ENCODE data around the gene ANO4.

The ANO4 gene

GRCh38 chr12:100942984-100943749 is 148.6 kb downstream of the ANO4 start:
- no peak for DNase-seq (ENCODE audit: low read depth, low spot score)

GRCh38 chr12:100951756-100952155 is 157.2 kb downstream of the ANO4 start:
- no peak for DNase-seq (ENCODE audit: low read depth, low spot score)

- DNase-seq (ENCODE audit: low read depth, low spot score) = no peak
These were observed 158.6 kb downstream of the ANO4 start for GRCh38 chr12:100953217-100953616.

GRCh38 chr12:100953677-100954076 is 159.1 kb downstream of the ANO4 start:
- DNase-seq (ENCODE audit: low read depth, low spot score) = no peak

- DNase-seq (ENCODE audit: low read depth, low spot score) = no peak
These were observed 159.5 kb downstream of the ANO4 start for GRCh38 chr12:100954118-100954517.

- no peak for DNase-seq (ENCODE audit: low read depth, low spot score)
These were observed 160.6 kb downstream of the ANO4 start for GRCh38 chr12:100955139-100955538.

- DNase-seq (ENCODE audit: low read depth, low spot score) = no peak
These were observed 161.8 kb downstream of the ANO4 start for GRCh38 chr12:100956311-100956852.

- no peak for DNase-seq (ENCODE audit: low read depth, low spot score)
These were observed 164.9 kb downstream of the ANO4 start for GRCh38 chr12:100959481-100959880.

- no peak for DNase-seq (ENCODE audit: low read depth, low spot score)
These were observed 167.6 kb downstream of the ANO4 start for GRCh38 chr12:100962086-100962712.

DNA sequence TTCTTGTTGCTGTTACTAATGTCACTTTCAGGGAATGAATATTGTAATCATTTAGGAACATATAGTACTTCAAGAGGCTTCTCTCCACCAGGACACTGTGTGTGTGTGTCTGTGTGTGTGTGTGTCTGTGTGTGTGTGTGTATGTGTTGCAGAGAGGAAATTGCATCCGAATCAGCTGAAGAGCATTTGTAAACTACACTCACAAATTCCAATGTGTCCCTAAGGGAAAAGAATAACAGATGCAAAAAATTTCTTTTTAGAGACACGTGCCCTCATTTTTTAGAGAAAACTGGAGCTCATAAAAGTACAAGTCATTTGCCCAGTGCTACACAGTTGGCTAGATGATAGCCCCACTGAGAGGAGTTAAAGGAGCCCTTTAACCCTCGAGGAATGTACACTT is 168.8 kb downstream of the ANO4 start:
- no peak for DNase-seq (ENCODE audit: low read depth, low spot score)

GRCh38 chr12:100964028-100964427 is 169.5 kb downstream of the ANO4 start:
- no peak for DNase-seq (ENCODE audit: low read depth, low spot score)

DNA sequence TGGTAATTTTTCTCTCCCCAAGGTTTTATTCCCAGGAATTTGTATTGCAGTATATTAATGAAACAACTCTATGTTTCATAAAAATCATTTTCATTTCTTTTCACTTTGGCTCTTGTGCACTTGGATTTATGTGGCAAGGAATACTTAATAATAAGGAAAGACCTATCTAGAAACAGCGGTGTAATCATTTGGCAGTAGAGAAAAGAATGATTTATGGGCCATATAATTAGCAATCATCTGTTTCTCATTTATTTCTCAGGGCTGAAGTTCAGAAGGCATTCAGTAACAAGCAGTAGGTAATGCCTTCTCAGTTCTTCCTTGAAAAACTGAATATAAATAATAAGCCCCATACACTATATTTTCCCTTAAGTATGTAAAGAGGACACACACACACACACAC is 172.6 kb downstream of the ANO4 start:
- no peak for DNase-seq (ENCODE audit: low read depth, low spot score)

- no peak for DNase-seq (ENCODE audit: low read depth, low spot score)
These were observed 176.3 kb downstream of the ANO4 start for GRCh38 chr12:100970894-100971293.

GRCh38 chr12:100972121-100972520 is 177.5 kb downstream of the ANO4 start:
- DNase-seq (ENCODE audit: low read depth, low spot score) = no peak

DNA sequence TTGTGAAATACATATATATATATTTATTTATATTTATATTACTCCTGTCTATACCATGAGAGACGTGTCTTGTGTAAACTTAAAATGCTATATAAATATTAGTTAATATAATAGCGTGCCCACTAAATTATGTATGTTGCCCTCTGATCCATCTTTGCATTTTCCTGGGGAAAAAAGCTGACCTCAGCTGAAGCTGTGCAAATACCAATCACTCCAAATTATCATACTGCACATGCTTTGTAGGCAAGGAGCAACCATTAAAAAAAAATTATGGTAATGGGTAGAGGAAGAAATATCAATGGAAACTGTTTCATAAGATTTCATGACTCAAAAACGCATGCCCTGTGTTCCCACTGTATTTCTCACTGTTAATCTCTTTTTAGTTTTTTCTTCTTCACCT is 179.8 kb downstream of the ANO4 start:
- no peak for DNase-seq (ENCODE audit: low read depth, low spot score)

DNA sequence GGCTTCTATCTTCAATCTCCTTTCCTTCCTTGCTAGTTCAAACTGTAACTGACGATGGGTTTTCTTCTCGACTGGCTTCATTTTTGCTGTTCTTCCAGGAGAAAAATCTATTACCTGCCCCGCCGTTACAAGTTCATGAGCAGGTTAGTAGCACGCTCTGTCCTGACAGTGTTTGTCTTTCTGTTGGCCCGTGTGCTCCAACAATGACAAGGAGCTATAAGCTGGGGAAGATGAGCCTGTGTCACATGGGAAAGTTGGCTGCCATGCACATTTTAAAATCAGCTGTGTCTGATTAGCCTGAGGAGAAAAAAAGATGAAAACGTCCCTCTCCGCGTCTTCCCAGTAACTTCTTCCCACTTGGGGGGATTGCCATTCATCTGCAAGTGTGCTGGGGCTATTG is 180.2 kb downstream of the ANO4 start:
- no peak for DNase-seq (ENCODE audit: low read depth, low spot score)

- DNase-seq (ENCODE audit: low read depth, low spot score) = no peak
These were observed 182.2 kb downstream of the ANO4 start for GRCh38 chr12:100976735-100977134.

GRCh38 chr12:100980856-100981255 is 186.3 kb downstream of the ANO4 start:
- DNase-seq (ENCODE audit: low read depth, low spot score) = no peak

- DNase-seq (ENCODE audit: low read depth, low spot score) = no peak
These were observed 188.1 kb downstream of the ANO4 start for GRCh38 chr12:100982511-100983183.

DNA sequence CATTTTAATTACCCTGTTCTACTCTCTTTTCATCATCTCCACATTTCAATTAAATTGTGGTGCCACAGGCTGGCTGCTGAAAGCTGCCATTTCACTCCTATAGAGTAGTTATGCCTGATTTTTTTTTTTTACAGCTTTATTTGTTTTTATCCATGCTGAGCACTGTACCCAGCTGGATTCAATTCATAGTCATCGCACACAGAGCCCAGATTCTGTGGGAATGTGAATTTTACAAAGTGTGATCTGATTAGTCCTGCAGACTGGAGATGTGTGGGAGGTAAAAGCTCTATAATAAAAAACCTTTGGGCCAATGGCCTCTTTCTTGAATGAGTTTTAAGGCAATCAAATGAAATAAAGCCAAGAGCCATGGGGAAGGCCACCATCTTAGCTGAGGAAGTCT is 190.2 kb downstream of the ANO4 start:
- DNase-seq (ENCODE audit: low read depth, low spot score) = no peak

- DNase-seq (ENCODE audit: low read depth, low spot score) = no peak
These were observed 192.3 kb downstream of the ANO4 start for GRCh38 chr12:100986595-100987547.
